ENCODE data around the gene ANGPTL1. TPM values are rescaled to one million over a fixed set of nuclear protein-coding genes. Genes with fewer than 3 reads are reported as not detected.

Gene ANGPTL1
- total and polyA plus RNA-seq, 4 donors = 0.93 to 11.2 (median 4.1) TPM

DNA sequence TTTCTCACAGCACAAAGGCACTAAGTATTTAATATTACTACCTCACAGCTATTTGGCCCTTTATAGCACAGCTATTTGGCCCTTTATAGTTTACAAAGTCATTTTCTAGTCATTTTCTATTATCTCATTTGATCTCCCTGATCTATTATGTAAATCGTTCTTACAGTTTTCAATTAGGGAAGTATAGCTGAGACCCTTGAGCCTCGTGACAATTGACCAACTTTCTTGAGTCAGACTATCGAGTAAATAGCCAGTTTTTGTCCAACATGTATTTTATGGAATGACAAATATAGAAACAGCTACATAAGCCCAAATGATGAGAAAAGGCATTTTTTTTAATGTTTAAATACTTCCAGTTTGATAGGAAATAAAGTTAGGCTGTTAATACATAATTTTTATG lies 7.0 kb upstream of the ANGPTL1 start (continued):
- TF ChIP-seq, protein P1, sequence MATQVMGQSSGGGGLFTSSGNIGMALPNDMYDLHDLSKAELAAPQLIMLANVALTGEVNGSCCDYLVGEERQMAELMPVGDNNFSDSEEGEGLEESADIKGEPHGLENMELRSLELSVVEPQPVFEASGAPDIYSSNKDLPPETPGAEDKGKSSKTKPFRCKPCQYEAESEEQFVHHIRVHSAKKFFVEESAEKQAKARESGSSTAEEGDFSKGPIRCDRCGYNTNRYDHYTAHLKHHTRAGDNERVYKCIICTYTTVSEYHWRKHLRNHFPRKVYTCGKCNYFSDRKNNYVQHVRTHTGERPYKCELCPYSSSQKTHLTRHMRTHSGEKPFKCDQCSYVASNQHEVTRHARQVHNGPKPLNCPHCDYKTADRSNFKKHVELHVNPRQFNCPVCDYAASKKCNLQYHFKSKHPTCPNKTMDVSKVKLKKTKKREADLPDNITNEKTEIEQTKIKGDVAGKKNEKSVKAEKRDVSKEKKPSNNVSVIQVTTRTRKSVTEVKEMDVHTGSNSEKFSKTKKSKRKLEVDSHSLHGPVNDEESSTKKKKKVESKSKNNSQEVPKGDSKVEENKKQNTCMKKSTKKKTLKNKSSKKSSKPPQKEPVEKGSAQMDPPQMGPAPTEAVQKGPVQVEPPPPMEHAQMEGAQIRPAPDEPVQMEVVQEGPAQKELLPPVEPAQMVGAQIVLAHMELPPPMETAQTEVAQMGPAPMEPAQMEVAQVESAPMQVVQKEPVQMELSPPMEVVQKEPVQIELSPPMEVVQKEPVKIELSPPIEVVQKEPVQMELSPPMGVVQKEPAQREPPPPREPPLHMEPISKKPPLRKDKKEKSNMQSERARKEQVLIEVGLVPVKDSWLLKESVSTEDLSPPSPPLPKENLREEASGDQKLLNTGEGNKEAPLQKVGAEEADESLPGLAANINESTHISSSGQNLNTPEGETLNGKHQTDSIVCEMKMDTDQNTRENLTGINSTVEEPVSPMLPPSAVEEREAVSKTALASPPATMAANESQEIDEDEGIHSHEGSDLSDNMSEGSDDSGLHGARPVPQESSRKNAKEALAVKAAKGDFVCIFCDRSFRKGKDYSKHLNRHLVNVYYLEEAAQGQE (IDR thresholded peaks at IDR 0.05) = no peak
- TF ChIP-seq, protein P2, sequence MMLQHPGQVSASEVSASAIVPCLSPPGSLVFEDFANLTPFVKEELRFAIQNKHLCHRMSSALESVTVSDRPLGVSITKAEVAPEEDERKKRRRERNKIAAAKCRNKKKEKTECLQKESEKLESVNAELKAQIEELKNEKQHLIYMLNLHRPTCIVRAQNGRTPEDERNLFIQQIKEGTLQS (IDR thresholded peaks at IDR 0.05) = no peak
- no peak for TF ChIP-seq RXRA (IDR thresholded peaks at IDR 0.05)

DNA sequence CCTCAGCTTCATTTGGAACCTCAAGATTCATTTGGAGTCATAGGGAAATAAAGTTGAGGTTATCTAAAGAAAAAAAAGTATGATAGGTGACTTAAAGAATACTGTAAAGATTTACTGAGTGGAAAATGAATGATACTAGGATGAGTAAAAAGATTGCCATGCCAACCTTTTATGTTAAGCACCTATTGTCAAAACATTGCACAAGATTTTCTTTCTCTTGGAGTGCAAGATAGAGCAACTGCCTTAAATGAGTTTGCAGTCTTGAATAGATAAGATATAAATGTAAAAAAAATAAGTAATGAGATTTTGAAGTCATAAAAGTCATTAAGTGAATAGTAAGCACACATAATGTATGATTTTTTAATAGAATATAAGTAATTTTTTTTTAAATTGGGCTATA lies 5.1 kb upstream of the ANGPTL1 start:
- Histone ChIP-seq H3K9me3 (ENCODE audit: control insufficient read depth in 4 of 4, low read length in 3 of 4) (no peaks in the 10 kb centered on the region), H3K4me1 (ENCODE audit: control insufficient read depth in 4 of 4, insufficient read depth in 4 of 4, low read length in 3 of 4) (peaks cover 2 to 19% (median 15%) of the 10 kb centered on the region in 4 donors), H3K4me3 (ENCODE audit: low read depth in 1 of 3, low read length in 3 of 3) (no peak overlapping the region), H3K36me3 (ENCODE audit: control insufficient read depth in 4 of 4, insufficient read depth in 3 of 4, low read depth in 1 of 4, low read length in 3 of 4) (peaks cover 0 to under 1% (median 0%) of the 10 kb centered on the region in 4 donors), H3K9ac (ENCODE audit: low read depth in 1 of 2, low read length in 2 of 2) (no peak overlapping the region), H3K27me3 (ENCODE audit: control insufficient read depth in 4 of 4, insufficient read depth in 4 of 4, low read length in 3 of 4) (no peaks in the 10 kb centered on the region), H3K27ac (ENCODE audit: low read depth in 1 of 2, low read length in 2 of 2) (no peak overlapping the region)
- TF ChIP-seq HNF4A (conservative IDR thresholded peaks at IDR 0.05) = no peak
- TF ChIP-seq, protein P3, sequence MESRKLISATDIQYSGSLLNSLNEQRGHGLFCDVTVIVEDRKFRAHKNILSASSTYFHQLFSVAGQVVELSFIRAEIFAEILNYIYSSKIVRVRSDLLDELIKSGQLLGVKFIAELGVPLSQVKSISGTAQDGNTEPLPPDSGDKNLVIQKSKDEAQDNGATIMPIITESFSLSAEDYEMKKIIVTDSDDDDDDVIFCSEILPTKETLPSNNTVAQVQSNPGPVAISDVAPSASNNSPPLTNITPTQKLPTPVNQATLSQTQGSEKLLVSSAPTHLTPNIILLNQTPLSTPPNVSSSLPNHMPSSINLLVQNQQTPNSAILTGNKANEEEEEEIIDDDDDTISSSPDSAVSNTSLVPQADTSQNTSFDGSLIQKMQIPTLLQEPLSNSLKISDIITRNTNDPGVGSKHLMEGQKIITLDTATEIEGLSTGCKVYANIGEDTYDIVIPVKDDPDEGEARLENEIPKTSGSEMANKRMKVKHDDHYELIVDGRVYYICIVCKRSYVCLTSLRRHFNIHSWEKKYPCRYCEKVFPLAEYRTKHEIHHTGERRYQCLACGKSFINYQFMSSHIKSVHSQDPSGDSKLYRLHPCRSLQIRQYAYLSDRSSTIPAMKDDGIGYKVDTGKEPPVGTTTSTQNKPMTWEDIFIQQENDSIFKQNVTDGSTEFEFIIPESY (IDR thresholded peaks at IDR 0.05) = no peak
- TF ChIP-seq, protein P4, sequence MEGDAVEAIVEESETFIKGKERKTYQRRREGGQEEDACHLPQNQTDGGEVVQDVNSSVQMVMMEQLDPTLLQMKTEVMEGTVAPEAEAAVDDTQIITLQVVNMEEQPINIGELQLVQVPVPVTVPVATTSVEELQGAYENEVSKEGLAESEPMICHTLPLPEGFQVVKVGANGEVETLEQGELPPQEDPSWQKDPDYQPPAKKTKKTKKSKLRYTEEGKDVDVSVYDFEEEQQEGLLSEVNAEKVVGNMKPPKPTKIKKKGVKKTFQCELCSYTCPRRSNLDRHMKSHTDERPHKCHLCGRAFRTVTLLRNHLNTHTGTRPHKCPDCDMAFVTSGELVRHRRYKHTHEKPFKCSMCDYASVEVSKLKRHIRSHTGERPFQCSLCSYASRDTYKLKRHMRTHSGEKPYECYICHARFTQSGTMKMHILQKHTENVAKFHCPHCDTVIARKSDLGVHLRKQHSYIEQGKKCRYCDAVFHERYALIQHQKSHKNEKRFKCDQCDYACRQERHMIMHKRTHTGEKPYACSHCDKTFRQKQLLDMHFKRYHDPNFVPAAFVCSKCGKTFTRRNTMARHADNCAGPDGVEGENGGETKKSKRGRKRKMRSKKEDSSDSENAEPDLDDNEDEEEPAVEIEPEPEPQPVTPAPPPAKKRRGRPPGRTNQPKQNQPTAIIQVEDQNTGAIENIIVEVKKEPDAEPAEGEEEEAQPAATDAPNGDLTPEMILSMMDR (IDR thresholded peaks at IDR 0.05; ENCODE audit: low read depth, low read length, missing input control) = no peak
- DNase-seq (ENCODE audit: low spot score) = no peak

DNA sequence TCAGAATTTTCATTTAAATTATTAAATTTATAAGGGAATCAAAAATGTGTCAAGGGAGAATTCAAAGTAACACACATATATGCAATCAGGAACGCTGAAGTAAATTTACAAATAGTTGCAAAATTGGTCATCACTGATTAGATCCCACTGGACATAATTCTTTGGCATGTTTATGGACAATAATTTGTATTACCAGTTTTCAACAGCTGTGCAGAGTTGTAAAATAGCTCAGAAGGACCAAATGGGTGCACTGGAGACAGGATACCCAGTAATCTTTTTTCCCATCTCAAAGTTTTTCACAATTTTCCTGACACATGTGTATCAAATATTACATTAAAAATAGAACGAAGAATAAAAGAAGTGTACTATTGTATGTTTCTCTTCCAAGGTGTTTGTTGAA lies 4.1 kb upstream of the ANGPTL1 start:
- no peaks in the 10 kb centered on the region for H3K9me3 ChIP-seq (ENCODE audit: control insufficient read depth in 4 of 4, low read length in 3 of 4)
- no peaks in the 10 kb centered on the region for H3K27me3 ChIP-seq (ENCODE audit: control insufficient read depth in 4 of 4, insufficient read depth in 4 of 4, low read length in 3 of 4)
- H3K36me3 ChIP-seq (ENCODE audit: control insufficient read depth in 4 of 4, insufficient read depth in 3 of 4, low read depth in 1 of 4, low read length in 3 of 4) = no peaks in the 10 kb centered on the region
- peaks cover 3 to 21% (median 18%) of the 10 kb centered on the region in 4 donors for H3K4me1 ChIP-seq (ENCODE audit: control insufficient read depth in 4 of 4, insufficient read depth in 4 of 4, low read length in 3 of 4)
- 96% methylated on average over 2 of the region's 2 CpGs for WGBS
- no peak overlapping the region for H3K9ac ChIP-seq (ENCODE audit: low read depth in 1 of 2, low read length in 2 of 2)
- no peak overlapping the region for H3K27ac ChIP-seq (ENCODE audit: low read depth in 1 of 2, low read length in 2 of 2)
- DNase-seq (ENCODE audit: low spot score) = no peak
- no peak overlapping the region for H3K4me3 ChIP-seq (ENCODE audit: low read depth in 1 of 3, low read length in 3 of 3)
- TF ChIP-seq, protein P4 (IDR thresholded peaks at IDR 0.05; ENCODE audit: low read depth, low read length, missing input control) = no peak
- TF ChIP-seq GABPA (IDR thresholded peaks at IDR 0.05 in 1 of 2, conservative IDR thresholded peaks at IDR 0.05 in 1 of 2) (no peak), TAF1 (conservative IDR thresholded peaks at IDR 0.05) (no peak), SP1 (IDR thresholded peaks at IDR 0.05) (no peak), FOXA1 (IDR thresholded peaks at IDR 0.05) (no peak), NR2F2 (IDR thresholded peaks at IDR 0.05) (no peak), EGR1 (IDR thresholded peaks at IDR 0.05; ENCODE audit: low read depth in 2 of 2) (no peak), HNF4A (conservative IDR thresholded peaks at IDR 0.05) (no peak), HNF4G (IDR thresholded peaks at IDR 0.05) (no peak), RXRA (IDR thresholded peaks at IDR 0.05) (no peak), JUND (IDR thresholded peaks at IDR 0.05) (no peak)
- TF ChIP-seq, protein P5, sequence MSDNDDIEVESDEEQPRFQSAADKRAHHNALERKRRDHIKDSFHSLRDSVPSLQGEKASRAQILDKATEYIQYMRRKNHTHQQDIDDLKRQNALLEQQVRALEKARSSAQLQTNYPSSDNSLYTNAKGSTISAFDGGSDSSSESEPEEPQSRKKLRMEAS (IDR thresholded peaks at IDR 0.05) = no peak
- TF ChIP-seq, protein P1 (IDR thresholded peaks at IDR 0.05) = no peak
- TF ChIP-seq, protein P2 (IDR thresholded peaks at IDR 0.05) = no peak
